D721Med (cell line): ENCODE results near the gene CCDC190.

Experiments used
- DNase-seq: peaks from one replicate; pipeline ENCODE4 v3.0.0; 2011; ENCODE audit warnings: low spot score; ENCODE audit not compliant: insufficient read length
- FAIRE-seq: peaks from 2 replicates; lab custom pipeline; 2011; peaks lifted over from hg19 to GRCh38; lab: Jason Lieb, UNC
- CTCF ChIP-seq: IDR thresholded peaks from 2 replicates; pipeline ENCODE4 v1.5.1; 2012; ENCODE audit warnings: mild to moderate bottlenecking, control low read depth; ENCODE audit not compliant: insufficient read depth; ENCODE audit errors: missing control alignments

CCDC190 gene

GRCh38 chr1:162904023-162904422 is 43.0 kb upstream of the CCDC190 start:
- DNase-seq: no peak
- FAIRE-seq: no peak
- TF ChIP-seq CTCF: no peak

GRCh38 chr1:162903246-162903645 is 42.3 kb upstream of the CCDC190 start:
- FAIRE-seq (peak; percentile 63), DNase-seq (no peak)
- TF ChIP-seq CTCF: no peak

- DNase-seq: no peak
- no peak for TF ChIP-seq CTCF
Observed at GRCh38 chr1:162902416-162902815, 41.4 kb upstream of the CCDC190 start.

GRCh38 chr1:162901243-162901642 is 40.3 kb upstream of the CCDC190 start:
- no peak for FAIRE-seq
- no peak for DNase-seq
- no peak for TF ChIP-seq CTCF

More at GRCh38 chr1:162902416-162902815, 41.4 kb upstream of the CCDC190 start:
- FAIRE-seq: peak; percentile 29

- TF ChIP-seq CTCF: no peak
- DNase-seq (no peak), FAIRE-seq (no peak)
Observed at GRCh38 chr1:162899422-162900146, 38.6 kb upstream of the CCDC190 start.

GRCh38 chr1:162893612-162893908 is 32.6 kb upstream of the CCDC190 start:
- DNase-seq (no peak), FAIRE-seq (no peak)
- TF ChIP-seq CTCF: no peak

- no peak for DNase-seq
- no peak for TF ChIP-seq CTCF
- peak; percentile 48 for FAIRE-seq
Observed at GRCh38 chr1:162892906-162893611, 32.1 kb upstream of the CCDC190 start.
